ENCODE results near the gene STK10. TPM values are rescaled to one million over a fixed set of nuclear protein-coding genes. Genes with fewer than 3 reads are reported as not detected.

The STK10 gene
- total RNA-seq, 1 donor from 2014 or later = 60.2 TPM

GRCh38 chr5:172076761-172077244, 111.2 kb downstream of the STK10 start:
- H3K36me3 Mint-ChIP-seq (ENCODE audit: low read depth, unreplicated experiment) = peaks cover 29% of the 10 kb centered on the region
- peak; percentile 62 for FAIRE-seq
- Histone ChIP-seq H3K4me2 (ENCODE audit: low read length) (peak overlapping the region; percentile 53), H3K4me1 (ENCODE audit: insufficient read depth, low read length) (peaks cover 18% of the 10 kb centered on the region), H4K20me1 (ENCODE audit: insufficient read depth, low read length) (peaks cover 5% of the 10 kb centered on the region), H3K27ac (ENCODE audit: low read depth, low read length) (no peak overlapping the region), H3K9me3 (ENCODE audit: insufficient read depth, low read depth, low read length) (no peaks in the 10 kb centered on the region), H3K27me3 (ENCODE audit: insufficient read depth, low read length) (no peaks in the 10 kb centered on the region), H3K4me3 (ENCODE audit: insufficient read depth, low read depth, low read length) (no peak overlapping the region), H3K9ac (ENCODE audit: low read length) (peak overlapping the region; percentile 51), H2AFZ (ENCODE audit: low read depth, low read length) (no peak overlapping the region), H3K36me3 (ENCODE audit: insufficient read depth, low read length) (peaks cover 12% of the 10 kb centered on the region), H3K79me2 (ENCODE audit: insufficient read depth, low read length) (no peaks in the 10 kb centered on the region)
- H3K27me3 Mint-ChIP-seq (ENCODE audit: low read depth, unreplicated experiment) = no peaks in the 10 kb centered on the region
- H3K27ac Mint-ChIP-seq (ENCODE audit: unreplicated experiment) = peak overlapping the region; percentile 41
- no peak for TF ChIP-seq CTCF (IDR thresholded peaks at IDR 0.05; ENCODE audit: insufficient read depth, low read depth, low read length)
- DNase-seq (ENCODE audit: low read depth) = no peak
- peaks cover 12% of the 10 kb centered on the region for H3K4me1 Mint-ChIP-seq (ENCODE audit: low read depth, unreplicated experiment)
- peaks cover 2% of the 10 kb centered on the region for H3K9me3 Mint-ChIP-seq (ENCODE audit: unreplicated experiment)
- no peak overlapping the region for H3K4me3 Mint-ChIP-seq (ENCODE audit: unreplicated experiment)

- no peaks in the 10 kb centered on the region for H3K27me3 ChIP-seq (ENCODE audit: insufficient read depth, low read length)
- peaks cover 5% of the 10 kb centered on the region for H4K20me1 ChIP-seq (ENCODE audit: insufficient read depth, low read length)
- no peak for FAIRE-seq
- no peak for DNase-seq (ENCODE audit: low read depth)
- H3K36me3 Mint-ChIP-seq (ENCODE audit: low read depth, unreplicated experiment) = peaks cover 24% of the 10 kb centered on the region
- no peak overlapping the region for H3K4me3 Mint-ChIP-seq (ENCODE audit: unreplicated experiment)
- peaks cover 12% of the 10 kb centered on the region for H3K36me3 ChIP-seq (ENCODE audit: insufficient read depth, low read length)
- no peak overlapping the region for H3K27ac ChIP-seq (ENCODE audit: low read depth, low read length)
- no peak overlapping the region for H3K4me2 ChIP-seq (ENCODE audit: low read length)
- TF ChIP-seq CTCF (IDR thresholded peaks at IDR 0.05; ENCODE audit: insufficient read depth, low read depth, low read length) (no peak), EZH2 (IDR thresholded peaks at IDR 0.05; ENCODE audit: insufficient read depth, low read length) (no peak)
- peaks cover 2% of the 10 kb centered on the region for H3K9me3 Mint-ChIP-seq (ENCODE audit: unreplicated experiment)
- peak overlapping the region; percentile 7 for H3K27ac Mint-ChIP-seq (ENCODE audit: unreplicated experiment)
- H3K4me3 ChIP-seq (ENCODE audit: insufficient read depth, low read depth, low read length) = no peak overlapping the region
- no peak overlapping the region for H2AFZ ChIP-seq (ENCODE audit: low read depth, low read length)
- peaks cover 12% of the 10 kb centered on the region for H3K4me1 Mint-ChIP-seq (ENCODE audit: low read depth, unreplicated experiment)
- H3K4me1 ChIP-seq (ENCODE audit: insufficient read depth, low read length) = peaks cover 18% of the 10 kb centered on the region
- H3K79me2 ChIP-seq (ENCODE audit: insufficient read depth, low read length) = no peaks in the 10 kb centered on the region
- H3K9me3 ChIP-seq (ENCODE audit: insufficient read depth, low read depth, low read length) = no peaks in the 10 kb centered on the region
- no peaks in the 10 kb centered on the region for H3K27me3 Mint-ChIP-seq (ENCODE audit: low read depth, unreplicated experiment)
- H3K9ac ChIP-seq (ENCODE audit: low read length) = no peak overlapping the region
These were observed 112.4 kb downstream of the STK10 start for GRCh38 chr5:172075656-172076055.

- peaks cover 17% of the 10 kb centered on the region for H3K36me3 Mint-ChIP-seq (ENCODE audit: low read depth, unreplicated experiment)
These were observed 113.1 kb downstream of the STK10 start for GRCh38 chr5:172074896-172075295.

More at GRCh38 chr5:172074896-172075295, 113.1 kb downstream of the STK10 start:
- no peak overlapping the region for H3K27ac ChIP-seq (ENCODE audit: low read depth, low read length)
- no peaks in the 10 kb centered on the region for H3K27me3 ChIP-seq (ENCODE audit: insufficient read depth, low read length)
- peaks cover 12% of the 10 kb centered on the region for H3K4me1 Mint-ChIP-seq (ENCODE audit: low read depth, unreplicated experiment)
- H3K79me2 ChIP-seq (ENCODE audit: insufficient read depth, low read length) = no peaks in the 10 kb centered on the region
- no peak overlapping the region for H3K4me2 ChIP-seq (ENCODE audit: low read length)
- H3K4me3 ChIP-seq (ENCODE audit: insufficient read depth, low read depth, low read length) = no peak overlapping the region
- no peak for TF ChIP-seq EZH2 (IDR thresholded peaks at IDR 0.05; ENCODE audit: insufficient read depth, low read length)
- no peak for TF ChIP-seq CTCF (IDR thresholded peaks at IDR 0.05; ENCODE audit: insufficient read depth, low read depth, low read length)
- FAIRE-seq (no peak), DNase-seq (ENCODE audit: low read depth) (peak; percentile 28)
- peaks cover 14% of the 10 kb centered on the region for H3K36me3 ChIP-seq (ENCODE audit: insufficient read depth, low read length)
- peaks cover 5% of the 10 kb centered on the region for H4K20me1 ChIP-seq (ENCODE audit: insufficient read depth, low read length)
- no peak overlapping the region for H3K9ac ChIP-seq (ENCODE audit: low read length)
- H3K4me1 ChIP-seq (ENCODE audit: insufficient read depth, low read length) = peaks cover 18% of the 10 kb centered on the region
- H3K9me3 ChIP-seq (ENCODE audit: insufficient read depth, low read depth, low read length) = no peaks in the 10 kb centered on the region
- H3K27me3 Mint-ChIP-seq (ENCODE audit: low read depth, unreplicated experiment) = no peaks in the 10 kb centered on the region
- H3K9me3 Mint-ChIP-seq (ENCODE audit: unreplicated experiment) = peaks cover 2% of the 10 kb centered on the region
- no peak overlapping the region for H2AFZ ChIP-seq (ENCODE audit: low read depth, low read length)
- no peak overlapping the region for H3K4me3 Mint-ChIP-seq (ENCODE audit: unreplicated experiment)
- peak overlapping the region; percentile 92 for H3K27ac Mint-ChIP-seq (ENCODE audit: unreplicated experiment)
